HG03097 (cell line): ENCODE data around the gene MYO18B.

ENCODE experiments used
- ATAC-seq: cut with Tn5 transposase; IDR thresholded peaks from one replicate; pipeline ENCODE4 v1.9.1; 2021; ENCODE audit not compliant: unreplicated experiment, low FRiP score

MYO18B gene

DNA sequence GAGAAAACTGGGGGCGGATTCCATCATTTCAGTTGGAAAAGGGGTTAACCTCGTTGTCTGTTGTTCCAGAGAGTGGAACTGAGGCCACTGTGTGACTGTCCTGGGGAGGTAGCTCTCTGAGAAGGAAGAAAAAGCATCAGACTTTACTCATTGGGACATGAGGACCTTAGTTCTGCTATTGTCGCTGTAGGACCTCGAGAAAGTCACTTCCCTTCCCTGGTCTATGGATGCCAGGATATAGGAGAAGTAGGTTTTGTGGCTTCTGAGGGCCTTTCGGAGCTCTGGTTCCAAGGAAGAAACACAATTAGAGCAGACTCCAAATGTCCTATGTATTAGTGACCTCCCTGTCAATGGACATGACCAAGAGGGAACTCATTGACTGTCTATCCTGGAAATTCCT is 6.2 kb downstream of the MYO18B start:
- no peak for ATAC-seq

DNA sequence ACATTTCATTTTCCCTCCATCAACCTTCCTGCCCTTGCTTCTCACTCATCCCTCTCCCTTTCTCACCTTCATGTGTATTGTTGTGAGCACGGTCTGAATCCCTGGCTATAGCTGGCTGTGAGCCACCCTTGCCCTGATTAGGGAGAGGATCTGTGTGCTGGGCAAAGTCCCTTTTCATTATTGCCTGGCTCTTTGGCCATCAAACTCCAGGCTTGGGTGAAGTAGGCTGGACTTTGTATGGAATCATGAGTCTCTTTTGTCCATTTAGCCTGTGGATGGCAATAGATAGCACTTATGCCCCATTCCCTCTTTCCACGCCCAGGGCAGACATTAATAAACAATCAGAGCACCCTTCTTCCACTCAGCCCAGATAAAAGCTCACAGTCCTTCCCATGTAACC is 6.7 kb downstream of the MYO18B start:
- ATAC-seq, result no peak

DNA sequence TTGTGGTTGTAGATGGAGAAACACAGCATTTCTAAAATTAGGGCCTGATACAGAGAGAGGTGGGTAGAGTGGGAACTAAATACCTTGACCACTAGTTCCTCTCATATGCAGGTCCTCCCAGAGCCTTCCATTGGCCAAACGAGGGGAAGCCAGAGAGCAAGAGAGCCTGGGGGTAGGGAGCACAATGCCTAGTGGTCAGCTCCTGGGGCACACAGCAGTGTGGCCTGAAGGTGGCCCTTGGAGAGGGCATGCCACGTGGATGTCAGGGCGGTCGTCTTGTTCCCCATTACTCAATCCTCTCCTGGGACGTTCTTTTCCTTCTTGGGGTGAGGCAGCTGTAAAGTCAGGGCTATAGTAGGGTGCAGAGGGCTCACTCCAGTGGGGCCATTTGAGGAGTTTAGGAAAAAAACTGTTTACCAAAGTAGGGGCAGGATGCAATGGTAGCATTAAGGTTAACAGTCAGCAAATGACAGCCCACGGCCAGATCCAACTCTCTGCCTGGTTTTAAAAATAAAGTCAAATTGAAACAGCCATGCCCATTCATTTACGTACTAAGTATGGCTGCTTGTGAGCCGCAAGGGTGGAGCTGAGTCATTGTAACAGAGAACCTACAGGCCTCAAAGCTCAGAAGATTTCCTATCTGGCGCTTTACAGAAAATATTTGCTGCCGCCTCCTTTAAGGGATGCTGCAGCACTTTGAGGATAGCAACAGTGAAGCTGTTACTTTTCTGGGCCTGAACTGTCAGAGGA is 7.6 kb downstream of the MYO18B start:
- no peak for ATAC-seq

DNA sequence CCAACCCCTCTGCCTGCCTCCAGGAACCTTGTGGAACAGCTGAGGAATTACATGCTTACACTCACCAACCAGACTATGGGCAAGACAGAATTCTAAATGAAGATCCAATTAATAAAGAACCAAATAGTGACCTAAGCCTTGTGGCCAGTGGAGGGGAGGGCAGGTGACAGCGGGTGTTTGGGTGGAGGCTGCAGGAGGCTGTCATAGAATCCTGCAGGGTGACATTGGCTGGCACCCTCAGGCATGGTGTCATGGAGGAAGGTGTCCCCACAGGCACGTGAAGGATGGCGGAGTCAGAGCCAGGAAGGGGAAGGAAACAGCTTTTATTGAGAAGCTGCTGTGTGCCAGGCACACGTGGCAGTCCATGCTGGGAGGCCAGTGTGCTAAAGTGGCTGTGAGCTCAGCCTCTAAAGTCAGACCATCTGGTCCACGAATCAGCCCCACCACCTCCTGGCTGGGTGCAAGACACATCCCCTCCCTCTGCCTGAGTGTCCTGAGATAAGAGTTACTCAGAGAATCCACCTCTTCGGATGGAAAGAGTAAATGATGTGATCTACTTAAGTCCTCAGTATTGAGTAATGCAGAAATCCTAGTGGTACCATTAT is 8.7 kb downstream of the MYO18B start:
- ATAC-seq, result no peak

DNA sequence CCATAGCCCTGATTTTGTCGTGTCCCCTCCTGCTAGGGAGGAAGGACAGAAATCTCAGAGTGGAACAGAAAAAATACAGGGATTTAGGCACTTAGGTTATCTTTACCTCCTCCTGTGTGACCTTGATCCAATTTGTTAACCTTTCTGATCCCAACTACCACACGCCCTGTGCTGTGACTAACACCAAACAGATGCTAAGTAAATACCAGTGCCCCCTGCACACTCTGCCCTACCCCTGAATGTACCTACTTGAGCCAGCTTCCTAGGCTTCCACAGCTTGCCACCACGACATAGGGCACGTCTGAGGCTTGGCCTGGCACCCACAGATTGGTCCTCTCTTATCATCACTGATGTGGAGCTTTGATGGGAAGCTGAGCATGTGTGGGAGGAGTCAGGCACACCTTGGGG is 9.2 kb downstream of the MYO18B start:
- ATAC-seq, result no peak

DNA sequence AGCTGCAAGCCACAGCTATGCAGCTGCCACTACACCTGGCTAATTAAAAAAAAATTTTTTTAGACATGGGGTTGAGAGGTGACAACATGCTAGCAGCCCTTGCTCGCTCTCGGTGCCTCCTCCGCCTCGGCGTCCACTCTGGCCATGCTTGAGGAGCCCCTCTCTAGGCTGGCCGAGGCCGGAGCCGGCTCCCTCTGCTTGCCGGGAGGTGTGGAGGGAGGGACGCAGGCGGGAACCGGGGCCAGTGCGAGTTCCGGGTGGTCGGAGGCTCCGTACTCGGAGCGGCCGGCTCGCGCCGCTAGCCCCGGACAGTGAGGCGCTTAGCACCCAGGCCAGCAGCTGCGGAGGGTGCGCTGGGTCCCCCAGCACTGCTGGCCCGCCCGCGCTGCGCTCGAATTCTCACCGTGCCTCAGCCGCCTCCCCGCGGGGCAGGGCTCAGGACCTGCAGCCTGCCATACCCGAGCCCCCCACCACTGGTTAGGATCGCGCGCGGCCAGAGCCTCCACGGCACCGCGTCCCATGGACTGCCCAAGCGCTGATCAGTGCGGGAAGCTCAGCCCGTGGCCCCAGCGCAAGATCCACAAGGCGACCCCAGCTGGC is 10.7 kb downstream of the MYO18B start:
- ATAC-seq, result no peak

DNA sequence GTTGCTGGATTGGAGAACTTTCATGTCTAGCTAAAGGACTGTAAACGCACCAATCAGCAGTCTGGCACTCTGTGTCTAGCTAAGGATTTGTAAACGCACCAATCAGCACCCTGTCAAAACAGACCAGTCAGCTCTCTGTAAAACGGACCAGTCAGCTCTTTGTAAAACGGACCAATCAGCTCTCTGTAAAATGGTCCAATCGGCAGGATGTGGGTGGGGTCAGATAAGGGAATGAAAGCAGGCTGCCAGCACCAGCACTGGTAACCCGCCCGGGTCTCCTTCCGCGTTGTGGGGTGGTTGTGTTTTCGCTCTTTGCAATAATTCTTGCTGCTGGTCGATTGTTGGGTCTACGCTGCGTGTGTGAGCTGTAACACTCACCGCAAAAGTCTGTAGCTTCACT is 11.3 kb downstream of the MYO18B start:
- ATAC-seq, result no peak

DNA sequence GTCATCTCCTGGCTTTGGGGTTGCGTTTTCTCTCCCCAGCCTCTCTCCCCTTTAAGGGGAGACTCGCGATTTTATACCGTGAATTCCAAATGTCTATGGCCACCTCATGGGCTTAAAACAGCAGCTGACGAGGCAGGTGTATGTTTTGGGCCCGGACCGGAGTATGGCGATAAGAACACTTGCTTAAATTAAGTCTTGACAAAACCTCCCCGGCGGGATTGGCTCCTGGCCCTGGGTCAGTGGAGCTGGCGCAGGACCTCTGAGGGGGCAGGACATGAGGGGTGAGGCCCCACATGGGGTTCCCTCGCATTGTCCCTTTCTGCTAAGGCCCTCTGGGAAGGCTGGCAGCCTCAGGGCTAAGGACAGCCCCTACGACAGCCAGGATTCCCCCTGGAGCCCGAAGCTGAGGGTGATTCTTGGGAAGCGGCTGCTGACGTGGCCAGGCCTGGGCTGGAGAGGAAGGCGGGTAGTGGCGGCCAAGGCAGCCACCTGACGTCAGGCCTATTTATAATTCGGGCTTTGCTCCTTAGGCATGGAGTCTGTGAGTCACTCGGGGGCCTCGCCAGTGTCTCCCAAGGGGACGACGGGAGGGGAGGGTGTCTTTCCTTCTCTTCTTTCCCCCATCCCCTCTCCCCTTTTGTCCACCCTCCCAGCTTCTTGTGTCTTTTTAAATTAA is 12.7 kb downstream of the MYO18B start:
- no peak for ATAC-seq

DNA sequence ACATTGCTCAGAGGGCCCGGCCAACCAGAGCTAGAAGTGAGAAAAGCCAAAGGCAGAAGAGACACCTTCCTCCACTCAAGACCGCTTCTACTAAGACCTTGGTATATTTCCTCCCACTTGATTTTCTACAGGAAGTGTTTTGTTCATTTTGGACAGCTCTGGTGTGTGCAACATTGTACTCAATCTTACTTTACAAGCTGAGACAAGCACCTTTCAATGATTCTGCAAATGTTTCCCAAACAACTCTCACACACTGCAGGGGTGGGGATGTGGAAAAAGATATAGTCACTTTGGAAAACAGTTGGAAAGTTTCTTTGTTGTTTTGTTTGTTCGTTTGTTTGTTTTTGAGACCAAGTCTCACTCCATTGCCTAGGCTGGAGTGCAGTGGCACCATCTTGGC is 15.7 kb downstream of the MYO18B start:
- no peak for ATAC-seq

DNA sequence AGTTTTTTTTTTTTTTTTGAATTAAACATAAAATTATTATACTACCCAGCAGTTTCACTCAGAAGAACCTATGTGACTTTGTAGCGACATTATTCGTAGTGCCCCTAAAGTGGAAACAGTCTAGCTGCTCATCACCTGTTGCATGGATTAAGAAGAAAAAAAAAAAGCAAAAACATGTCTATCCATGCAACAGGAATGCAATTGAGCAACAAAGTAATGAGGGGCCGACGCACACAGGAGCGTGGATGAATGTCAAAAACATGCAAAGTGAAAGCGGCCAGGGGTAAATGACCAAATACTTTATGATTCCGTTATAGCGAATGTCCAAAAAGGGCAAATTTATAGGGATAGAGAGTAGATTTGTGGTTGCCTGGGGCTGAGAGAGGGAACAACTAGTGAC is 16.3 kb downstream of the MYO18B start:
- ATAC-seq, result no peak

DNA sequence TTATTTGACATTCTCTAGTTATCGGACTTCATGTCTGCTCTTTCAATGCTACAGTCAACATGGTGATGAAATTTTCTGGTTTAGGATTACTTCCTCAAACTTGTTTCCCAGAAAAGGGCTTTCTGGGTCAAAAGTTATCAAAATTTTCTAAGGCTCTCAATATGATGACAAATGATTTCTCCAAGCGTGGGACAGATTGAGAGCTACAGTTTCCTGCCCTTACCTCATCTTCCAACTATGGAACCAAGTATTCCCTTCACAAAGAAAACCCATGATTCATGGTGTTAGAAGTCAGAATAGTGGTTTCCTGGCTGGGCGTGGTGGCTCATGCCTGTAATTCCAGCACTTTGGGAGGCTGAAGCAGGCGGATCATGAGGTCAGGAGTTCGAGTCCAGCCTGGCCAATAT is 17.8 kb downstream of the MYO18B start:
- ATAC-seq, result no peak

DNA sequence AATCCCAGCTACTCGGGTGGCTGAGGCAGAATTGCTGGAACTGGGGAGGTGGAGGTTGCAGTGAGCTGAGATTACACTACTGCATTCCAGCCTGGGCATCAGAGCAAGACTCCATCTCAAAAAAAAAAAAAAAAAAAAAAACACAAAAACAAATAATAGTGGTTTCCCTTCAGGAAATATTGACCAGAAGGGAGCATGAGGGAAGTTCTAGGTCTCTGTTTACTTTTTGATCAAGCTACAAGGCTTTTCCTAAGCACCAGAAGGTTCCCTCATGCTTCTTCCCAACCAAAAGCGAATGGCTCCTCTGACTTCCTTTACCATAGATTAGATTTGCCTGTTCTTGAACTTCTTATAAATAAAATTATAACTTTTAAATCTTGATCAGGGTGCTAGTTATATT is 18.3 kb downstream of the MYO18B start:
- ATAC-seq, result no peak

DNA sequence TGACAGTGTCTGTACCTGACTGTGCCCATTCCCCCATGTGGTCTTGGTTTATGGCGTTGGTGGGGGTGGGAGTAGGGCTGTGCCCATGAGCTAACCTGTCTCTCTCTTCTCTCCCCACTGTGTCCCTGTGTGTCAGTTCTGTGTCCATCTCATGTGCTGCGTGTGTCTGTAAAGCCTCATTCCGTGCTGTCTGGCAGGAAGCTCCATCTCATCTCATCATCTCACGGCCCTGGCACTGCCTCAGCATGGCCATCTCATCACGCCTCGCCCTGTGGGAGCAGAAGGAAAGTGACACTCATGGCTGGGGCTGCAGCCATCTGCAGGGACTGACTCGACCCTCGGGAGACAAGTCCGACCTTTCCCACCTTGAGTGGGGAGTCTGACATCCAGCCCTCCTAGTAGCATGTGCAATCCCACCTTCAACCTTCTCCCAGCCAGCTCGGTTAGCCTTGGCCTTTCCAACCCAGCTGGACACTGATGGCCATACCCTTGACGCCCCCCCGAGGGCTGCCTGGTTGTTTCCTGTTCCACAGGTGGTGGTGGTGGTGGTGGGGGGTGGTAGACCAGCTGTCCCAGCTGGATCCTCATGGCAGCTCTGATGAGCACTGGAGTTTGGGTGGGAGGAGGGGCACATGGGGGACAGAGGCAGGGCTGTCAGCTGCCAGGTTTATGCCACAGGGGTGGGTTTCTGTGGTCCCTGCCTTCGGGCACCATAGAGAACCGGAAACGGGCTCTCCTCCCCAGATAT is 19.0 kb downstream of the MYO18B start:
- no peak for ATAC-seq

DNA sequence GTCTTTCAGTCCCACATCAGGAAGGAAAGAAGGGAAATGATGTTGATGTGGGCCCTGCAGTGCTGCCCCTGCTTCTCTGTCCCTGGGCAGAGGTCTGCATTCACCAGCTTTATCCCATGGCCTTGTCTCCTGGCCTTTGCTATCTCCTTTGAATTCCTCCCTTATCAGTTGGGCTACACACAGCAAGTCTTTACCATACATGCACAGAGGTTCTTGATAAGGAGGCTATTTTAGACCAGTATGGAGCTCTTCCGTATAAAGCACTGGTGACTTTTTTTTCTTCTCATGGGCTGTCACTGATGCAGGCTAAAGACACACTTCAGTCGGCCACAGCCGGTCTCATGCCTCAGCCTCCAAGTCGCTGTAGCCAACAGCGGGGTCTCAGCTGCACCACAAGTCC is 20.2 kb downstream of the MYO18B start:
- no peak for ATAC-seq

DNA sequence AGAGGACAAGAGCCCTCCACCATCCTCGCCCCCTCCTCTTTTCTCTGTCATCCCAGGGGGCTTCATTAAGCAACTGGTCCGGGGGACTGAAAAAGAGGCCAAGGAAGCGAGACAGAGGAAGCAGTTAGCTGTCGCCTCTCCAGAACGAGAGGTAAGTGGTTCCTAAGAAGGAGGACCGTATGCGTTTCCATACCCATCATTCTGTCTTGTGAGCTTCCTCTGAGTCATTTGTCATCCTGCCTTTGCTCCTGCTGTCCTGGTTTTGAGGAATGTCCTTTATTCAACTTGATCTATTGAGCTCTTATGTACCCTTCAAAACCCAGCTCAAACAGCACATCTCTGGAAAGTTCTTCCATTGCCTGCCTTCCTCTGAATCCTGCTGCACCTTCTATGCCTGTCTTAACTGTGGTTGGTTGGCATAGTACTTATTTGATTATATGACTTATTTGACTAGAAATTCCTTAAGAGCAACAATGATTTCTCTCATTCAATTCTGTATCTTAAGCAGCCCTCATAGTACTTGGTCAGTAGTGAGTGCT is 21.3 kb downstream of the MYO18B start:
- no peak for ATAC-seq

DNA sequence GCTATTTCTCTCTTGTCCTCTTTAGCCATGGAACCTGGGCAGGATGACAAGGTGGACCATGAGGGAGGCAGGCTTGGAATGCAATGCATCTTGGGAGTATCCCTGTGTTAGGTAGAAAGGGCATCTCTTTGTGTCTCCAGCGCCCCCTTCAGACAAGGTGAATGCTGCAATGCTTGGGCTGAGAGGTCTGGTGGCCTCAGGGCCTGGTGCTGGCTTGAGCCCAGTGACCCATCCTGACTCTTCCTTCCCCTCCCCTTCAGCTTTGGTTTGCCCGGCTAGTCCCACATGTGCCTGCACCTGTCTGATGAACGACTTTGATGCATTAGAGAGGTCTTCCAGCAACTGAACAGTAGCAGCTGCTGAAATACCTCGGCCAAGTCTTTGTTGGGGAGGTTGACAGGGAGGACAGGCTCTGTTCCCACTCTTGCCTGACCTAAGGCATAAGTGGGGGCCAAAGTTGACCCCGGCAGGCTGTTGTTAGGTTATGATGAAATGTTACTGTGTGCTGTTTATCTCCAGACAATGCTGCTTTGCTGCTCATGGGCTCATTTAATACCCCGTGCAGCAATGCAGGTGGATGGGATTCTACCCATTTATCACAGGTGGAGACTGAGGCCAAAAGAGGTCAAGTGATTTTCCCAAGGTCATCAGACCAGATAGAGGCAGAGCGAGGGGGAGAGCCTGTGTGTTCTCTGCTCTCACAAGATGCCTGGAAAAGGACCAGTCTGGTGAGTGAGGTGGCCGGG is 22.5 kb downstream of the MYO18B start:
- no peak for ATAC-seq

DNA sequence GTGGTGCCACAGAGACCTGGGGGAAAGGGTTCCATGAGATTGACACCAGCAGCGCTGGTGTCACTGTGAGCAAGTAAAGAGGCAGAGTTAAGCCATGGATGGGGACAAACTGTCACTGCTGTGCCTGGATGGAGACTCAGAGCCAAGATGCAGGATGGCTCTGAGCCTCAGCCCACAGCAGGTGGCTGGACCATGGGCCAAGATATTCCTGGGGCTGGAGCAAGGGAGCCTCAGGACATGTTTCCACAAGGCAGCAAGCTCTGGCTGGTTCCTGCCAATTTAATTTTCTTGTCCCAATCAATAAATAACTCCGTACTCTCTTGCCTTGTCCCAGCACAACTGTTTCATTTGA is 23.0 kb downstream of the MYO18B start:
- ATAC-seq, result no peak

DNA sequence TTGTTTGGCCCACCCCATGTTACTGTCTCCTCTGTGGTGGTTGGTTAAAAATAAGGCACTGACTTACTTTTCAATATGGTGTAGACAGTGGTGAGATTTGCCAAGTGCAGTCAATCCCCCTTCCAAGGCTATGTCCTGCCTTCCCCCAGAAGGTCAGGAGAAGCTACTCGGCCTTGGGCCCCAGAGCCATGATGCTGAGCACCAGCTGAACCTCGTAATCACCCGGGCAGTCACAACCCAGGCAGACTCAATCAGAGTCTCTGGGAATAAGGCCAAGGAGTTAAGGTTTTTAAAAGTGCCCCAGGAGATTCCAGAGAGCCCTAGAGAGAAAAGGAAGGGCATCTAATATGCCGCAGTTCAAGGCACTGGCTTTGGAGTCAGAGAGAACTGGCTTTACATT is 23.8 kb downstream of the MYO18B start:
- ATAC-seq, result no peak

DNA sequence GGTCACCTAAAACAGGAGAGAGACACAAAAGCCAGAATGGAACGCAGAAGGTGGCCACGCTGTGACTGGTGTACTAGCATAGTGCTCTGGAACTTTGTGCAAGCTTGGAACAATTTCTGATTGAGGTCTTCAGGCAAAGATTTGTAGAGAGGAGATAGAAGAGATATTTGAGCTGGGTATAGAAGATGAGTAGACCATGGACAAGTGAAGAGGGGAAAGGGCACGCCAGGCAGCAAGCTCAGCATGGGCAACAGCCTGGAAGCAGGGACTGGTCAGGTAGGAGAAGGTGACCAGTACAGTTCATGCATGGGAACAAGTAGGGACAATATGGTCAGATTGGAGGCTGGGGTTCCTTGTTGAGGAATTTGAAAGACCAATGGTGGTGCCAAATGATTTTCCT is 24.4 kb downstream of the MYO18B start:
- ATAC-seq, result no peak

DNA sequence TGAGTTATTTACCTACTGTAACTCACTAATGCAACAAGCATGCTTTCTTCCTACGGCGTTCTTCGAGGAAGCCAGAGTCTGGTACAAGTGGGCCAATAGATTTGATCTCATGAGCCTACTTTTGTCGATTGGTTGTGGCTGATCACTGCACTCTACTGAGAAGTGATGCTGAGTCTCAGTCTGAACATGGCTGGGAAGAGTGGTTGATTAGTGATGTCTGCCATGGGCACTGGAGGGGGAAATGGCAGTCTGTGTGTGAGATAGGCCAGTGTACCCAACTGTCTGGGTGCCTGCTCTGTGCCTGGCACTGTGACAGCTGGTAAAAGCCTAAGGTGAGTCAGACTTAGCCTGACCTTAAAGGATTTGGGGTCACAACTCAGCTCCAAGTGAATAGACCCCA is 28.3 kb downstream of the MYO18B start:
- no peak for ATAC-seq
